Testis (tissue), 3 donors: ENCODE results near the gene OSBPL3. TPM values are rescaled to one million over a fixed set of nuclear protein-coding genes. Genes with fewer than 3 reads are reported as not detected.

Experiments
- DNase-seq: peaks from one replicate; pipeline ENCODE4 v3.0.0-alpha.2; 2019
- H3K27ac ChIP-seq, 2 donors: fragments of 200-600 bp; sonication (generic); one replicate each; pipeline ENCODE4 v1.5.1; 2019
- H3K27me3 ChIP-seq: fragments of 200-600 bp; sonication (generic); one replicate; pipeline ENCODE4 v1.5.1; 2019
- H3K36me3 ChIP-seq: fragments of 200-600 bp; sonication (generic); one replicate; pipeline ENCODE4 v1.5.1; 2017; ENCODE audit warnings: low read depth; ENCODE audit errors: missing control alignments
- H3K4me1 ChIP-seq: fragments of 200-600 bp; sonication (generic); one replicate; pipeline ENCODE4 v1.5.1; 2019
- H3K4me3 ChIP-seq, 2 donors: fragments of 200-600 bp; sonication (generic); one replicate each; pipeline ENCODE4 v1.5.1; 2017 to 2019
- H3K9me3 ChIP-seq: fragments of 200-600 bp; sonication (generic); one replicate; pipeline ENCODE4 v1.5.1; 2017
- POLR2A ChIP-seq: fragments of 450-650 bp; IDR thresholded peaks from one replicate; pipeline ENCODE4 v1.6.1; 2017; ENCODE audit warnings: antibody characterized with exemption, mild to moderate bottlenecking, moderate library complexity
- WGBS, 2 donors: methylation state at CpG; one replicate each; pipeline ENCODE4 v1.1.5; 2018; 5-methylcytosine and 5-hydroxymethylcytosine counted together
- intact Hi-C: fragments of 100-400 bp; cut with DNase I; formaldehyde crosslinking; loops from one replicate; pipeline ENCODE4 v1.15.1; 2023; ENCODE audit warnings: low total_unique reads
- polyA plus RNA-seq: library from polyadenylated mRNA; stranded (reverse); fragments of 350-450 nt; fragmentation: Illumina TruSeq; extraction: RNeasy Lipid Tissue Mini Kit (QIAGEN cat#74804); gene quantifications from one replicate; pipeline ENCODE4 v1.2.3, GENCODE V29; 2014; ENCODE audit warnings: low read depth, low replicate concordance; ENCODE audit not compliant: insufficient read depth
- total RNA-seq, 2 donors: library from RNA; depleted of rRNA; stranded (reverse); fragments of >200 nt; gene quantifications; one replicate each; pipeline ENCODE4 v1.2.3, GENCODE V29; 2016
- TF ChIP-seq, protein P1 (sequence below), 3 experiments: fragments of 450-650 bp in 2 of 3; fragments of 200-600 bp in 1 of 3; sonication (generic) in 1 of 3; IDR thresholded peaks; one replicate each; pipeline ENCODE4 v1.5.1; 2016 to 2019; ENCODE audit warnings: antibody characterized with exemption in 3 of 3, mild to moderate bottlenecking in 2 of 3, moderate library complexity in 1 of 3

The OSBPL3 gene
- total and polyA plus RNA-seq, 3 donors from 2014 or later = 5.6 to 9.4 (median 6.9) TPM

DNA sequence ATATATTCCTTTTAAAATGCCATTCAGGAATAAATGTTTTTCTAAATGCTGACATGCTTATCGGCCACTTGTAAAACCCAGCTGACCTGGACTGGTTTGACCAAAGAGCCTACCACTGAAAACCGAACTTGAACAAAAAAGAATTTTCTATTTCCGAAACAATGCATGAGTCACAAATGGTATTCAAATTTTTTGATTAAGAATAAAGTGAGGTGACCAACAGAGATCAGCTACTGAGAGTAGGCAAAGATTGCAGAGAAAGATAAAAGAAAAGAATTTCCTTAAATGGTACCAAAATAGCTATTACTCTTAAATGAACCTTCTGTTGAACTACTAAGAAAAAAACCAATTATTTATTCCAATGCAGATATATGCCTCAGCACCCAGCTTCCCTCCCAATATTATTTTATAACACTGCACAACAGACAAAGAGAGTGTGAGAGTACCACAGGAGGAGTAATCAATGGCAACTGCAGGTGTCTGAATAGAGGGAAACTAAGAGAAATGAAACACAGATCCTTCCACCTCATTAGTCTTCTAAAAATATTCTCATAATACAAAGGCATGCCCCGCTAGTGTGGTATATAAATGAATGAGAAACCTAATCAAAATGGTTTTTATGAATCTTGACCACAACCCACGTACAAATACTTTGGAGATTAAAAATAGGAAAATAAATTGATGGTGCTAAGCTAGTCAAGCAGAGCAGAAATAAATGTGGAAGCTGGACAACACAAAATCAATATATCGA is 20.1 kb downstream of the OSBPL3 start:
- no peaks in the 10 kb centered on the region for H3K9me3 ChIP-seq
- DNase-seq = no peak
- H3K4me1 ChIP-seq = no peaks in the 10 kb centered on the region
- intact Hi-C loops = no loop called here
- no peak for TF ChIP-seq POLR2A
- TF ChIP-seq, protein P1, sequence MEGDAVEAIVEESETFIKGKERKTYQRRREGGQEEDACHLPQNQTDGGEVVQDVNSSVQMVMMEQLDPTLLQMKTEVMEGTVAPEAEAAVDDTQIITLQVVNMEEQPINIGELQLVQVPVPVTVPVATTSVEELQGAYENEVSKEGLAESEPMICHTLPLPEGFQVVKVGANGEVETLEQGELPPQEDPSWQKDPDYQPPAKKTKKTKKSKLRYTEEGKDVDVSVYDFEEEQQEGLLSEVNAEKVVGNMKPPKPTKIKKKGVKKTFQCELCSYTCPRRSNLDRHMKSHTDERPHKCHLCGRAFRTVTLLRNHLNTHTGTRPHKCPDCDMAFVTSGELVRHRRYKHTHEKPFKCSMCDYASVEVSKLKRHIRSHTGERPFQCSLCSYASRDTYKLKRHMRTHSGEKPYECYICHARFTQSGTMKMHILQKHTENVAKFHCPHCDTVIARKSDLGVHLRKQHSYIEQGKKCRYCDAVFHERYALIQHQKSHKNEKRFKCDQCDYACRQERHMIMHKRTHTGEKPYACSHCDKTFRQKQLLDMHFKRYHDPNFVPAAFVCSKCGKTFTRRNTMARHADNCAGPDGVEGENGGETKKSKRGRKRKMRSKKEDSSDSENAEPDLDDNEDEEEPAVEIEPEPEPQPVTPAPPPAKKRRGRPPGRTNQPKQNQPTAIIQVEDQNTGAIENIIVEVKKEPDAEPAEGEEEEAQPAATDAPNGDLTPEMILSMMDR (IDR thresholded peaks at IDR 0.05) = no peak
- H3K4me3 ChIP-seq = no peak overlapping the region
- no peak overlapping the region for H3K27ac ChIP-seq
- no peaks in the 10 kb centered on the region for H3K27me3 ChIP-seq
- H3K36me3 ChIP-seq = no peaks in the 10 kb centered on the region
- 92 to 96% methylated on average over 6 of the region's 6 CpGs for WGBS, 2 donors

DNA sequence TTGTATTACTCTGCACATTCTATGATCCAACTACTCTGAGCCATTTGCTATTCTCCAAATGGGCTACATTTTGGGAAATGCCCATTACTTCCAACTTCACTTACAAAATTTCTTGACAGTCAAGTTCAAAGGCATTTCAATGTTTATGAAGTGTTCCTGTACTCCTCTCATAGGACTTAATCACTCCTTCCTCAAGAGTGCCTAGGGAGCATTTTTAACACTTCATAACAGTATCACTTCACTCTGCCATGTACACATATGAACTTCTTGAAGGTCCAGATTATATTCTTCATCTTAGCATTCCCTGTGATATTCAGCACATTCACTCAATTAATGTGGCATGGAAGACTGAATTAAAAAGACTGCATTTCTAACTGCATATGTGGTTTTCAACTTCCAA is 21.6 kb downstream of the OSBPL3 start:
- intact Hi-C loops = no loop called here
- DNase-seq = no peak
- no peaks in the 10 kb centered on the region for H3K36me3 ChIP-seq

DNA sequence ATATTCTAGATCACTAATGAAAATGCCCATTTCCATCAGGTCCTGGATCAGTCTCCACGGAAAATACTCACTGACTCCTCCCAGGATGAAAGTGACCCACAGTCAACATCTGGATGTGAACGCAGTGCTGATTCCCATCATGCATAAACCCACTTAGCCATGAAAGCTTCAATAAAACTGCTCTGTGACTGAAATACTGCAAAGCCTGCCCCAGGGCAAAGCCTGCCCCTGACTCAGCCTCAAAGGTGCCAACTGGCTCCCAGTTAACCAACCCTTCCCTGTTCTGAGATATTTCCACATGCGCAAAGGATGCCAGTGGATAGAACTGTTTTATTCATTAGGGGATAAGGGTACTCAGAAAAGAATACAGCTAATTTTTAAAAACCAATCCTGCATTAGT is 24.0 kb downstream of the OSBPL3 start:
- Histone ChIP-seq H3K27me3 (no peaks in the 10 kb centered on the region), H3K4me1 (no peaks in the 10 kb centered on the region), H3K36me3 (no peaks in the 10 kb centered on the region), H3K9me3 (no peaks in the 10 kb centered on the region), H3K27ac (no peak overlapping the region), H3K4me3 (no peak overlapping the region)
- intact Hi-C loops = no loop called here
- WGBS, 2 donors = 78 to 90% methylated on average over 3 of the region's 3 CpGs
- no peak for DNase-seq
- no peak for TF ChIP-seq POLR2A
- TF ChIP-seq, protein P1 (IDR thresholded peaks at IDR 0.05) = no peak

More for the DNA sequence above, 21.6 kb downstream of the OSBPL3 start:
- no peak for TF ChIP-seq POLR2A
- TF ChIP-seq, protein P1 (IDR thresholded peaks at IDR 0.05) = no peak
- Histone ChIP-seq H3K27ac (no peak overlapping the region), H3K4me3 (no peak overlapping the region), H3K9me3 (no peaks in the 10 kb centered on the region), H3K27me3 (no peaks in the 10 kb centered on the region), H3K4me1 (no peaks in the 10 kb centered on the region)

DNA sequence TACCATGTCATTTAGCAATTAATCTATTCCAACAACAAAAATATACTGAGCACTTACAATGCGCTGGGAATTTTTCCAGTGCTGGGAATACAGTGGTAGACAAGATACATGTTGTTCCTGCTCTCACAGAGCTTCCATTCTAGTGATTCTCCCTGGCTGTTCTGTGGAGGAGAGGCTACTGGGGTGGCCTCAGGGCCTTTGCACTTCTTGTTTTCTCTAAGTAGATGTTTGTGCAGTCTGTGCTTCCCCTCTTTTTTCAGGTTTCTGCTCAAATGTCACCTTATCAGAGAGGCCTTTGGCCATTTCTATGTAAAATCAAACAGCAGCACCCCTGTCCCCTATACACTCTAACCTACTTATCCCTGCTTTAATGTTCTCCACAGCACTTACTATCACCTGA is 24.7 kb downstream of the OSBPL3 start:
- H3K27me3 ChIP-seq = no peaks in the 10 kb centered on the region
- DNase-seq = no peak
- H3K27ac ChIP-seq = no peak overlapping the region
- no peak overlapping the region for H3K4me3 ChIP-seq
- WGBS, 2 donors = 94 to 100% methylated on average over 1 of the region's 1 CpG
- no peaks in the 10 kb centered on the region for H3K9me3 ChIP-seq
- TF ChIP-seq, protein P1 (IDR thresholded peaks at IDR 0.05) = no peak
- no peak for TF ChIP-seq POLR2A
- H3K4me1 ChIP-seq = no peaks in the 10 kb centered on the region
- intact Hi-C loops = no loop called here
- no peaks in the 10 kb centered on the region for H3K36me3 ChIP-seq

DNA sequence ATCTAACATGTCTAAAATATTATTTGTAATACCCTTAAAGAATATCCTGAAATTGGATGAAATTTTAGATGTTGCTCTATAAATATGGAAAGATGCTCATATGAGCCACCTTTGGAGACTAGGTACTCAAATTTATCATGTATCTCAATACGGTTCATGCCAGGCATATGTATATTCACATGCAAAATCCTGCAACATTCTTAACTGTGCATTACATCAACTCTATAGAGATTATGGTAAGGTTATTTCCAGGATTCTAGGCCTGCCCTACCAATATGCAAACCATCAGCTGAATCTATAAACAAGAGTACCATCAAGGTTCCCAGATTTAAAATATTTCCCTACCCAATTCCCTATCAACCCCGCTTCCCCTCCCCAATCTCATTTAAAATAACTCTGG is 27.5 kb downstream of the OSBPL3 start:
- no peaks in the 10 kb centered on the region for H3K36me3 ChIP-seq
- TF ChIP-seq, protein P1 (IDR thresholded peaks at IDR 0.05) = no peak
- no peak for TF ChIP-seq POLR2A
- H3K27me3 ChIP-seq = no peaks in the 10 kb centered on the region
- intact Hi-C loops = no loop called here
- no peak for DNase-seq
- H3K4me1 ChIP-seq = no peaks in the 10 kb centered on the region
- 87 to 93% methylated on average over 2 of the region's 2 CpGs for WGBS, 2 donors
- H3K9me3 ChIP-seq = no peaks in the 10 kb centered on the region
- H3K4me3 ChIP-seq = no peak overlapping the region
- no peak overlapping the region for H3K27ac ChIP-seq
